NCI-H2029 treated with DMSO at 0.1 percent for 48 hours (cell line): ENCODE measurements around the gene TXN.
A peak's percentile ranks its signal among the peaks of the same experiment; 100 is the strongest.

Source experiments
- DNase-seq: peaks from one replicate; lab custom pipeline; 2025; lab: John Stamatoyannopoulos, UW

Gene TXN

DNA sequence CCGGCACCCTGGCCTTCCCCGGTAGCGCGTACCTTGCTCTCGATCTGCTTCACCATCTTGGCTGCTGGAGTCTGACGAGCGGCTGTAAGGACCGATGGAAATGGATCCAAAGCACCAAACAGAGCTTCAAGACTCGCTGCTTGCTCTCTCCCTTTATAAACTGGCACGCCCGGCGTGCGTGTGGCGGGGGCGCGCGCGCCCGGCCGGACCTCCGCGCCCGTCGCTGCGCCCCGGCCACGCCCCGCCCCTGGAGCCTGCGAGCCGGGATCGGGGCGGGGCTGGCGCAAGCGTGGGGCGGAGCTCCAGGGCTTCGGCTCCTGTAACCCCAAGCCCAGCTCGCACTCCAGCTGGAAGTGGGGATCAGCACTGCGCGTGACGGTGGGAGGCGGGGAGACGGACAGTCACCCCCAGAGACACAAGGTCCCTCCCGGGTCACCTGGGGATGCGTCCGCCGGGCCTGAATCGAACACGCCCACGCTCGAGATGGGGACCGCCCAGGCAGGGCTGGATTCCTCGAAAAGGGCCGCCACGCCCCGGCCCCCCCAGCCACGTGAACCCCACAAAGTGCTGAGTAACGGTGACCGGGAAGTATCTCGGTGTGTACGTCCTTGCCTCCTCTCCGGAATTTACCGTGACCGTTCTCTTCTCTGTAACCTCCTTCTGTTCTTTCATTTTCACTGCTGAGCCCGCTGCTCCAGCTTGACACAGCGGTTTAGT lies at the start of gene TXN:
TSS of gene TXN (minus strand) at position 128 of the 717 bp plus-strand sequence. CDS start at position 56, 72 bp downstream.
- DNase-seq, result peak; percentile 49

DNA sequence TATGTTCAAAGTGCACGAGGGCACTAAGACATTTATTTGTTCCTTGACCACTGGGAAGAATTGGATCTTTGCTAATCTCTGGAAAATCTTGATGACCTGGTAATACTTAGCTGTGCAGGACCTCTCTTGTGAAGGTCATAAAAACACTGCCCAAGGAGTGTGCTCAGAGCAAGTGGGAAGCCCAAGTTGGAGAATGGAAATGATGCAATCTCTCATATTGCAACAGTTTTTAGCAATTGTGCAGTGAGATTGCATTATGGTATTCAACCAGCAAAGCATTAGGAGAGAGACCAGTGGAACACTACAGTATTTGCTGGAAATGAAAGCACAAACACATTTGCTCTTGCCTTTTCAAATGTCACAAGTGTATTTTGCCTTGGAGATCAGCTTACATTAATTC lies 46.8 kb upstream of the TXN start:
- DNase-seq, result no peak

DNA sequence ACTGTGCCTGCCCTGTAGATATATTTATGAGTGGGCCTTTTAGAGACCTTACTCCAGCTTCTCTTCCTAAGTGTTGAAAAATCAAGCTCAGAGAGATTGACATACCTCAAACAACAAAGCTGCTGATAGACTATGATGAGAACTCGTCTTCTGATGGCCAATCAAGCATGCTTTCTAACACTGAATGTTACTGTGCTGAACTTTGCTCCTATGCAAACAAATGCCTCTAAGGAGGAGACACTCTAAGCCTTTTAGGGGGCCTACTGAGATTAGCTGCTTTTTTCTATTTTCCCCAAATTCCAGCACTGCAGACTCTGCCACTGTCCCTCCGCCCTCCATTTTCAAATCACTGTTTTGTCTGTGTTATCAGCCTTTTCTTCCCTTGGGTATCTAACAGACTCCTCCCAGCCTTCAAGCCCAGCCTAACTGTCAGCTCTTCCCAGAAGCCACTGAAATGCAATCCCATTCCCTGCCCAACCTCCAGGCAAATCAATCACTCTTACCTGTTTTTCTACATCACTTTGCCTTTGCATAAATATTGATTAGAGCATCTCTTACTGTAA lies 41.8 kb upstream of the TXN start:
- no peak for DNase-seq

DNA sequence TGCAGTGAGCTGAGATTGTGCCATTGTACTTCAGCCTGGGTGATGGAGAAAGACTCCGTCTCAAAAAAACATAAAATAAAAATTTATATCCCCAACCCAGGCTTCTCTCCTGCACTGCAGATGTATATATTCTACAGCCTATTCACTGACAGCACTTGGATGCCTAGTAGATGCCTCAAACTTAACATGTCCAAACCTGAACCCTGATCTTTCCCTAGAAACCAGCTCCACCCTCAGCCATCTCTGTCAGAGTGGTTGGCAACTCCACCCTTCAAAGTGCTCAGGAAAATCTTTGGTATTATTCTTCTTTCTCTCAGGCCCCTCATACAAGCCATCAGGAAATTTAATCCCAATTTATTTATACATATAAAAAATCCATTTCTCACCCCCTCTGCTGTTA lies 36.9 kb upstream of the TXN start:
- DNase-seq, result no peak

DNA sequence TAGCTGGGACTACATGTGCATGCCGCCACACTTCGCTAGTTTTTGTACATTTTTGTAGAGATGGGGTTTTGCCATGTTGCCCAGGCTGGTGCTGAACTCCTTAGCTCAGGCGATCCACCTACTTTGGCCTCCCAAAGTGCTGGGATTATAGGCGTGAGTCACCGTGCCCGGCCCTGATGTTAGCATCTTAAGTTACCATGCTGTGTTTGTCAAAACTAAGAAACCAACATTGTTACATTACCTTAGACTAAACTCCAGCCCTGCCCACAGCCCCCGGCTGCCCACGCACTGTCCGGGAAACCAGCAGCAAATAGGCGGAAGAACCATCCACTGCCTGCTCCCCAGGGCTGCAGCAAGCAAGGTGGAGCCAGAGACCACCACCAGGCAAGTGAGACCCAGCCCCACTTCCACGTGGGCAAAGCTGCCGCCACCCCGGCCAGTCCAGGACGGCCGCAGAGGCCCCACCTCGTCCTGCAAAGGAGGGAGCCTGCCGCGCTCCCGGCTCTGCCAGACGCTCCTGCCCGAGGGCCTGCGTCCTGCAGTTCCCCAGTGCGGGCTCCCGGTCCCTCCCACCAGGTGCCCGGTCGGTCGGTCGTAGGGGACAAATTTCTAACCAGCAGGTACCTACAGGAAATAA lies 35.7 kb upstream of the TXN start:
- DNase-seq, result no peak

DNA sequence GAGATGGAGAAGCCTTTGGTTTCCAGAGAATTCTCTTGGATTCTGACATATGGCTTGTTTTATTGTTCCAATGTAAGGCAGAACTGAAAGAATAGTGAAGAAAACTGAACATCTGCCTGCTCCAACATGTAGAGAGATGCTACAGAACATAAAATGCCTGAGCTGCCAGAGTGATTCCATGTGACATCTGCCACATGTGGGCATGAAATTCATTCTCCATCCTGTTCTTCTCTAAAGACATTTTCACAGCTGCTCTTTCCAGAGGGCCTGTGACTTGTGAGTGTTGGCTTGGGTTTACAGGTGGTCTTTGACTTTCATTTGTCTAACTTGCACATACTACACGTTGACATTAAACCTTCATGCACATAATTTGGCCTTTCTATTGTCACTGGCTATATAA lies 33.7 kb upstream of the TXN start:
- no peak for DNase-seq

DNA sequence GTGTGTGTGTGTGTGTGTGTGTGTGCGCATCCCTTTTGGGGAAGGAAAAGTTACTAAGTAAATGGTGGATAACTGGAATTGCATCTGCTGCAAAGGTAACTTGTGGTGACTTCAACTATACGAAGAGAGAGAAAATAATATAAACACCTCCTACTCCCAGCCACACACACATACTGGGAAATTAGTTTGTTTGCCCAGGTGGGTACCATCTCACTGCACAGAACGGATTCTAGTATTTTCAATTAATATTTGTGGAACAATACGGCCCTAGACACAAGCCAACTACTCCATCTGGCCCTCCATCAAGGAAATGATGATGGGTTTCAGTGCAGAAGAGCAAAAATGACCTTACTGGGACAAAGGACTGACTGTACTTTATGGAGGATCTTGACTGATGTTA lies 32.2 kb upstream of the TXN start:
- no peak for DNase-seq

DNA sequence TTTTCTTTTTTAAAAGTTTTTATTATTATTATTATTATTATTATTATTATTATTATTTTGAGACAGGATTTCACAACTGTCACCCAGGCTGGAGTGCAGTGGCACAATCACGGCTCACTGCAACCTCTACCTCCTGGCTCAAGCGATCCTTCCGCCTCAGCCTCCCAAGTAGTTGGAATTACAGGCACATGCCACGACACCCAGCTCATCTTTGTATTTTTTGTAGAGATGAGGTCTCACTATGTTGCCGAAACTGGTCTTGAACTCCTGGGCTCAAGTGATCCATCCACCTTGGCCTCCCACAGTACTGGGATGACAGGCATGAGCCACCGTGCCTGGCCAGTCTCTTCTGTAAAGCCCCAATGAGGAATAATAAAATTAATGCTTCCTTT lies 31.0 kb upstream of the TXN start:
- DNase-seq, result no peak

DNA sequence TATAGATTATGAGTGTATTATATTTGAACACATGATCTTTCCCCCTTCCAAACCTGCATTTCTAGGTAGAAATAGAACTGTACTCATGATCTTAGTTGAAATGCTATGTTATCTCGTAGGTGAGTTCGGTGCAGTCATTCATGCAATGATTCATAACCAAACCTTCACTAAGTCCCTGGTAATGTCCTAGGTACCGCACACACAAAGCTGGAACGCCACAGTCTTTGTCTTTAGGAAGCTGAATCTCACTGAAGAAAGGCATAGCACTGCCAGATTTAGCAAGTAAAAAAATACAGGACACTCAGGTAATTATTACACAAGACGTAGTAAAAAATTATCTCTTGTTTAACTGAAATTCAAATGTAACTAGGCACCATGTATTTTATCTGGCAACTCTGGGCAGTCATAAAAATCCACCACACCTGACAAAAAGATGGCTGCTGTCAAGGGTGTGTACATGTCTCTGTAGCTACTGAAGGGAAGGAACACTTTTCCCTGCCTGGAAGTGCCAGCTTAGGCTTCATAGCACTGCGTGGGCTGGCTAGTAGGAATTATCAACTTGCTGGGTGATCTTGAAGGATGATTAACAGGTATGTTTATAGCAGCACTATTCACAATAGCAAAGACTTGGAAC lies 28.0 kb upstream of the TXN start:
- DNase-seq, result no peak

DNA sequence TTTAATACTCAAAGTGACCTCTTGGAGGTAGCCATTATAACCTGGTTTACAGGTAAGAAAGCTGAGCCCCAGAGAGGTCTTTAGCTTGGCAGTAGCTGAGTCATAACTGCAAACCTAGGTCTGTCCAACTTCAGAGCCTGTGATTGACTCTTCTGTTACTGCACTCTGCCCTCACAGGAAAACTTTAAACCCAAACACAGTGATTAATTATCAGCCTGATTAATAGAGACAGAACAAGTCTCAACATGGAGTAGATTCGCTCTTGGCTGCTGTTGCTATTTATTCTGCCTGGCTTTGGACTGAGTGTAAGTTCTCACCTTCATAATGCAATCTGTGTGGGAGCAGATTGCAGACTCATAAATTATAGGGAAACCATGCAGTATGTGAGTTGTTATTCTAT lies 27.4 kb upstream of the TXN start:
- no peak for DNase-seq

DNA sequence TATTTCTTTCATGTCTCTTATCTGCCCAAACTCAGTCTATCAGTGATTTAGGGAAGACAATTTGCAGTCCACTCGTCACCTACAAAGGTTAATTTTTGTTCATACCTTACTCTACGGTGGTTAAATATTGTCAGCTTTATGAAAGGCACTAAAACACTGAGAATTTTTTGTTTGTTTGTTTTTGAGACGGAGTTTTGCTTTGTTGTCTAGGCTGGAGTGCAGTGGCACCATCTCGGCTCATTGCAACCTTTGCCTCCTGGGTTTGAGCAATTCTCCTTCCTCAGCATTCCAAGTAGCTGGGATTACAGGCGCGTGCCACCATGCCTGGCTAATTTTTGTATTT lies 26.4 kb upstream of the TXN start:
- DNase-seq, result no peak

DNA sequence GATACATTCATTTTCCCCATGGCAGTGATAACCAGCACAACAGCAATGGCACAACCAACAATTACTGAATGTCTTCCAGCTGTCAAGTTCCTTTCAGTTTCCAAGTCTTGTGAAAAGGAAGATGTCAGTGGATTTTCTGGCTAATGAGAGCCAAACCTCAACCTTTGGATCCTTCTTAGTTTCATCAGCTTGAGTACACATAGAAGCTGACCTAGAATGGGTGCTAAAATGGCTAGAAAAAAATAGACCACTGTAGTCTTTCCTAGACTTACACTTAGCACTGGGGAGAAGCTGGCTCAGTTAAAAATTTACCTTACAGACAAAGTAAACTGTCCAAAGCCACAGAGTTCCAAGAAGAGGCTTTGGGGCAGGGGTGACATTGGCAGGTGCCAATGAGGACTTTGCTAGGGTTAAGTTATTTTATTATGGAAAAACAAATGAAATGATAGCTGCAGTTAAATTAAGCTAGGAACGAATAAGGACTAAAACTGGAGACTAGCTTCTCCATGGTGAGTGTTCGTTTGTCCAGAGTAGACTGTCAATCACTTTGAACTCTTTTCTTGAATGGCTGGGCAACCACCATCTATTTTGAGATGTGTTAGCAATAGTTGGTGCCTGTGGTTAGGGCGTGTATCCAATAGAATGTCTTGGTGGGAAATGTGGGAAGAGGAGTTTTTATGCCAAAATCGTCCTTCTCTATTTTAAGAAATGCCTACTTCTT lies 25.9 kb upstream of the TXN start:
- DNase-seq, result no peak

DNA sequence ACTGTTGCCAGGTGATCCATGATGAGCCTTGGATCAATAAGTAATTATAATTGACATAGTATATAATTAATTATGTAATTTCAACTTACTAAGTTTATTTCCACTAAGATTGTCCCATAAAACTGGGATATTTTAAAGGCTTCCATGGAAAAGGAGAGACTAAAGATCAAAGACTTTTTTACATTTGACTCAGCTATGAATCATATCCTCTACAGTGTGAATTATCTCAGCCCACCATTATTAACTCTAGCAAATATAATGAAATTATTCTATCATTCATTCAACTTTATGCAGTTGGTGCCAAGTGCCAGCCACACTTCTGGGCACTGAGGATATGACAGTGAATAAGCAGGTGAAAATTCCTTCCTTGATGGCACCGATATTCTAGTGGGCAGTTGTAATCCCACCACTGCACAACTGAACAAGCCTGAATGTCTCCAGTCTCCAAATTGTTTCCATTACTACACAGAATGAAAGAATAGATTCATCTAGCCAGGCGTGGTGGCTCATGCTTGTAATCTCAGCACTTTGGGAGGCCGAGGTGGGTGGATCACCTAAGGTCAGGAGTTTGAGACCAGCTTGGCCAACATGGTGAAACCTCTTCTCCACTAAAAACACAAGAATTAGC lies 21.9 kb upstream of the TXN start:
- DNase-seq, result no peak

DNA sequence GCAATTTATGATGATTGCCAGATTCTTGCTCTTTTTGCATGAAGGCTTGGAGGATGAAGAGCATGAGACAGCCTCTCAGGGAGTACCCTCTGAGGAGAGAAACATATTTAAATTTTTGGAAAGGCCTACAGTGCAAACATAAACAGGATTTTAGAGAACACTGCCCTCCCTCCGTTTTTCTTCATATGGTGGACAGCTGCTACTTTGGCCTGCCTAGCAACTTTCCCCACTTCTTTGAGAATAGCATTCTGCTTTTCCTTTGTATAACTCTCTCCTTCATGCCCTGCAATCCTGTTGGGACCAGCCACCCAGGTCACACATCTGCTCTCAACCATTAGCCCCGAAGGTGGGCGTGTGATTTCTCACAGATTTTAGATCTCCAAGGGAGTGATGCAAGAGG lies 20.5 kb upstream of the TXN start:
- no peak for DNase-seq

DNA sequence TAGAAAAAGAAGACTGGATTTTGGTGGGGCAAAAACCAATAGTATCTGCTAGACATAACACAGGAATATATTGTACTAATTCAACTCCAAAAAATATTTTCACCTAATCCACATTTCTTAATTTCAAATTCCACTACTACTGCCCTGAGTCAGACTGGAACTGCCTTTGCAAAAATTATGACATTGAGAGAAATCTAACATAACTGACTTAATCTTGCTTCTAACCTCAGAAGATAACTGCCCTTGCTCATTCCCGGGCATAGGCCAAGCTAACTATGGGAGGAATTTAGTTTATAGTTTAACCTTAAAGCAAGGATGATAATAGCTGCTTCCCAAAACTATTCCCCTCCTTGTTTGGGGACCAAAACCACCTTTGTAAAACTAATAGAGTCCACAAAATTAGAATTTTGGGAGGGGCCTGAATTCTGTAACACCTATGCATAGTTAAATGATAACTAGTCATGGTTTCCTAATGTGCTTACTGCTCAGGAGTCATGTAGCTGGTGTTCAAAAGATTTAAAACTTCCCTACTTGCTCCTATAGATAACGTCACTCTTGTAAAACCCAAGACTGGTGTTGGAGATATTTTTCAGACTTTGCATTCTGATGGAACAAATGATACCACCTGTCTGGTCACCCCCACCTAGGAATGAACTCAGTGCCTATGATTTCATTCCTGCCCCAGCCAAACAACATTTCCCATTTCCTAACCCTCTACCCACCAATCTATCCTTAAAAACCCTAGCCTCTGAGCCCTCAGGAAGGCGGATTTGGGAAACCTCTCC lies 14.1 kb upstream of the TXN start:
- DNase-seq, result no peak

DNA sequence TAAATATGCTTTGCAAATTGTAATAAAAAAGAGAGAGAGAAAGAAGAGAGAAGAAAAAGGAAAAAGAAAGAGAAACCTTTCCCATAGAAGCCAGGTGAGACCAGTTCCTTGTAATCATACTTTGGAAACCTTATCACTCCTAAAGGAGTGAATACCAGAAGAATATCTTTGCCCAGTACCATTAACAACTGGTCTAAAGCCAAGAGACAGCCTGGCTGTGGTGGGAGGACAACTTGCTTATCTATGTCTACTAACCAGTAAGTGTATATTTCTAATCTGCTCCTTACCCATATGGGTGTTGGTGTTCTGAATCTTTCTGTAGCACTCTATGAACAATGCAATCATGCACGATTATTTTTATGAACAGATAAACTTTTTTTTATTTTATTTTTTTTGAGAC lies 10.5 kb upstream of the TXN start:
- DNase-seq, result no peak

DNA sequence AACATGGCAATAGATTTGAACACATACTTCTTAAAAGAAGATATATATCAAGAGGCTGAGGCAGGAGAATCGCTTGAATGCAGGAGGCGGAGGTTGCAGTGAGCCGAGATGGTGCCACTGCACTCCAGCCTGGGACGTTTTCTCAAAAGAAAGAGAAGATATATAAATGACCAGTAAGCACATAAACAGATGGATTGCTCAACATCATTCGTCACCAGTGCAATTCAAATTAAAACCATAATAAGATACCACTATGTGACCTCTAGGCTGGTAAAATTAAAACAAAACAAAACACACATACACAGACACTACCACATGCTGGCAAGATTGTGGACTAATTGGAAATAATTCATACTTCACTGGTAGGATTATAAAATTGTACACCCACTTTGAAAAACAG lies 5.3 kb upstream of the TXN start:
- DNase-seq, result no peak

DNA sequence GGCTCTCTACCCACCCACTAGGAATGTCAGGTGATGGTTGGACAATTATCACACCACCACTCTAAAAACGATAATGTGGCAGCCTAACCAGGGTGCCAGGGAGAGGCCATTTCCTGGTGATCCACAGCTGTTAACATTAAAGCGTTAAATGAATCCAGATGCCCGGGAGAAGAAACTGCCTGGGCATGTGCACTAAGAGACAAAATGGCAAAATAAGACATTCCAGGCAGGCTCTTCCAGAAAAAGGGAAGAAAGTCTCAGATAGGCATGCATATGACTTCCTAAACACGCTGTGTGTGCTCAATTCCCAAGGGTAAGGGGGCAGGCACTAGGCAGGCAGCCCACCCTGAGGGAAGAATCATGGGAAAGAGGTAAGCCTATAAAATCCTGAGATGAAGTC lies 4.6 kb upstream of the TXN start:
- no peak for DNase-seq

DNA sequence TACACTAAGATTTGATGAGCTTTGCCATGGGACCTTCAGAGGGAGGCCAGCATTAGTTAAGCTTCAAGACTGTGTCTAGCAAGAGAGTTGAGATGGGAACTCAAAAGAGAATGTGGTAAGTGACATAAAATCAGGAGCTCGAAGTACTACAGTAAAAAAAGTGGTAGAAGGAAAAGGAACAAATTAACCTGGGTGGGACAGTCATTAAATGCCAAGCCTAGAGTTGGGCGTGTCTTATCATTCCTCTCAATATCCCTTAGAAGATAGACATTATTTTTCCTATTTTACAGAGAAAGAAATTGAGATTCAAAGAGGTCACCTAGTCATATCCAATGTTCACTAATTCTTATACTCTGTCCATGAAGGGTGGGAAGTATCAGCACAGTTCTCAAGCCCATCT lies 3.3 kb upstream of the TXN start:
- DNase-seq, result no peak

DNA sequence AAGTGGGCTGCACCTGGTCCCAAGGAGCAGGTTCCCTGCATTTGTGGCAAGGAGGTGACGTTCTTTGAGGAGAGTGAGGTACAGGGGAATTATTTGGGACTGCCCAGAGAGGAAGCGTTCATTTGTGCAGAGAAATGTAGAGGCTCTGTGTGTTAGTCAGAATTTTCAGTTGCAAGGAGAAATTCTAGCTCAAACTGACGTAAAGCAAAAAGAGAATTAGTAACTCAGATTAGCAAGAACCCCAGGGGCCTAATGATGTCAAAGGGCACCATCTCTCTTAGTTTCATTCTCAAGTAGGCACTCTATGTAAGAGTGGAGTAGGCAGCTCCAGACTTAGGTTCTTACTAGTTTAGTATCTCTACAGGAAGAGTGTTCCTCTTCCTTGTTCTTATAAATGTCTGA lies 2.4 kb upstream of the TXN start:
- DNase-seq, result no peak

DNA sequence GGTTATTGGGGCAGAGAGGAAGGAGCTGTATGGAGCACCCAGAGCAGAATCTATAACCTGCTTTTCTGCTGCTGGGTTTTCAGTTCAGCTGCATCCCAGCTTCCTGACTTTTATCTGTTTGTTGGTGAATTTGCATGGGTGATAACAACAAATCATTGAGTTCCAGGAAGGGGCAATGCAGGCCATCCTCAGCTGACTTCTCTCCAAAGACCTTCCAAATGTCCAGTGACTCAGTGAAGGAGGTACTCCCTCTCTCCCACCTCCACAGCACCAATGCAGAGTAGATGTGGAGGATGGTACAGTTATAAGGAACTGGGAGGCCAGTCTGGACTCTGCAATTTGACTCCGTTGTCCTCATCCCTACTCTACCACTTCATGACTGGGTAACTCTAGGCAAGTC lies 1.6 kb upstream of the TXN start:
- DNase-seq, result no peak
